ENCODE measurements around the gene C9orf78.

Gene C9orf78

GRCh38 chr9:129867136-129868022, 32.3 kb upstream of the C9orf78 start:
- DNase-seq: no peak

GRCh38 chr9:129866394-129867135, 31.5 kb upstream of the C9orf78 start:
- no peak for DNase-seq

GRCh38 chr9:129865668-129866320, 30.7 kb upstream of the C9orf78 start:
- no peak for DNase-seq

GRCh38 chr9:129864991-129865647, 30.0 kb upstream of the C9orf78 start:
- DNase-seq: no peak

- DNase-seq: peak; percentile 71
These were observed 28.1 kb upstream of the C9orf78 start for GRCh38 chr9:129863059-129863690.

GRCh38 chr9:129861447-129861827, 26.4 kb upstream of the C9orf78 start:
- no peak for DNase-seq

GRCh38 chr9:129860653-129861446, 25.8 kb upstream of the C9orf78 start:
- DNase-seq: no peak

GRCh38 chr9:129858167-129858962, 23.3 kb upstream of the C9orf78 start:
- DNase-seq: no peak

- DNase-seq: no peak
These were observed 22.1 kb upstream of the C9orf78 start for GRCh38 chr9:129857207-129857606.

GRCh38 chr9:129854588-129855110, 19.6 kb upstream of the C9orf78 start:
- DNase-seq: no peak

GRCh38 chr9:129853614-129854013, 18.5 kb upstream of the C9orf78 start:
- DNase-seq: no peak

GRCh38 chr9:129852579-129852978, 17.5 kb upstream of the C9orf78 start:
- no peak for DNase-seq

GRCh38 chr9:129851821-129852220, 16.7 kb upstream of the C9orf78 start:
- DNase-seq: no peak

- DNase-seq: no peak
These were observed 15.9 kb upstream of the C9orf78 start for GRCh38 chr9:129850821-129851550.

GRCh38 chr9:129849901-129850300, 14.8 kb upstream of the C9orf78 start:
- no peak for DNase-seq

- DNase-seq: no peak
These were observed 13.8 kb upstream of the C9orf78 start for GRCh38 chr9:129848712-129849441.

GRCh38 chr9:129845373-129845772, 10.3 kb upstream of the C9orf78 start:
- DNase-seq: no peak

- no peak for DNase-seq
These were observed 6.0 kb upstream of the C9orf78 start for GRCh38 chr9:129841071-129841470.

- DNase-seq: no peak
These were observed 5.0 kb upstream of the C9orf78 start for GRCh38 chr9:129840034-129840433.

Measured in T1000 (cell line).